ENCODE measurements around the gene DGUOK.

DGUOK gene

GRCh38 chr2:74001781-74002504, 75.3 kb downstream of the DGUOK start:
- DNase-seq, result no peak

- DNase-seq, result peak; percentile 70 to 84
Observed at GRCh38 chr2:74002505-74003421, 76.1 kb downstream of the DGUOK start.

- no peak for DNase-seq
Observed at GRCh38 chr2:74003494-74004211, 77.0 kb downstream of the DGUOK start.

- DNase-seq, result no peak
Observed at GRCh38 chr2:74004212-74005182, 77.8 kb downstream of the DGUOK start.

GRCh38 chr2:74005786-74006185, 79.1 kb downstream of the DGUOK start:
- DNase-seq, result no peak

- DNase-seq, result no peak
Observed at GRCh38 chr2:74006459-74006858, 79.8 kb downstream of the DGUOK start.

GRCh38 chr2:74007121-74007520, 80.4 kb downstream of the DGUOK start:
- no peak for DNase-seq

GRCh38 chr2:74007711-74008110, 81.0 kb downstream of the DGUOK start:
- no peak for DNase-seq

Data from CD4-positive, alpha-beta T cell treated with Interferon alpha-2 for 1 hour (primary cell).